IMR-90 (cell line): ENCODE data around the gene CACNA2D3. TPM values are rescaled to one million over a fixed set of nuclear protein-coding genes. Genes with fewer than 3 reads are reported as not detected.

Source experiments
- ATAC-seq: fragments of 200-7000 bp; cut with Tn5 transposase; 2 replicates; pipeline ENCODE4 v1.9.1; 2020; ENCODE audit warnings: low read depth, mild to moderate bottlenecking, moderate library complexity
- BruUV-seq: library from RNA; stranded (reverse); fragments of 400-500 nt; replicated peaks from 2 replicates; lab custom pipeline; 2021; lab: Mats Ljungman, UMichigan
- CTCF ChIA-PET: fragments of 300-600 bp; formaldehyde crosslinking; extraction: SDS; loops from one replicate; lab custom pipeline; 2021; ENCODE audit warnings: antibody characterized with exemption; lab: Yijun Ruan, JAX
- POLR2A ChIA-PET: fragments of 300-600 bp; sonication (Branson Sonifier 250); formaldehyde crosslinking; loops from one replicate; lab custom pipeline; 2022; ENCODE audit warnings: antibody characterized with exemption; ENCODE audit not compliant: unreplicated experiment; lab: Charles Lee
- DNase-seq: peaks from one replicate; pipeline ENCODE4 v3.0.0; 2013
- H2AFZ ChIP-seq: replicated peaks from 2 replicates; pipeline ENCODE3; 2013; ENCODE audit warnings: low read length, mild to moderate bottlenecking; ENCODE audit not compliant: poor library complexity
- H2AK5ac ChIP-seq: 2 replicates; pipeline ENCODE4 v1.6.1; 2013; ENCODE audit warnings: low read depth, low read length, inconsistent platforms
- H2AK9ac ChIP-seq: replicated peaks from 2 replicates; pipeline ENCODE3; 2013; ENCODE audit warnings: mild to moderate bottlenecking, low read depth, low read length, moderate library complexity; ENCODE audit not compliant: poor library complexity
- H2BK120ac ChIP-seq: 2 replicates; pipeline ENCODE4 v1.6.1; 2013; ENCODE audit warnings: low read depth, low read length, inconsistent platforms
- H2BK15ac ChIP-seq: 3 replicates; pipeline ENCODE4 v1.6.1; 2013; ENCODE audit warnings: low read depth, low read length, inconsistent platforms
- H2BK20ac ChIP-seq: 2 replicates; pipeline ENCODE4 v1.6.1; 2013; ENCODE audit warnings: low read depth, mild to moderate bottlenecking, inconsistent platforms, low read length, moderate library complexity
- H2BK5ac ChIP-seq: 2 replicates; pipeline ENCODE4 v1.6.1; 2013; ENCODE audit warnings: mild to moderate bottlenecking, low read depth, low read length, inconsistent platforms; ENCODE audit not compliant: poor library complexity, severe bottlenecking
- H3K14ac ChIP-seq: replicated peaks from 2 replicates; pipeline ENCODE4 v1.6.1; 2013; ENCODE audit warnings: low read depth, low read length, inconsistent platforms
- H3K18ac ChIP-seq: 2 replicates; pipeline ENCODE4 v1.6.1; 2013; ENCODE audit warnings: low read depth, low read length, control low read depth
- H3K23ac ChIP-seq: 2 replicates; pipeline ENCODE4 v1.6.1; 2013; ENCODE audit warnings: low read depth, low read length, inconsistent platforms
- H3K27ac ChIP-seq: 2 replicates; pipeline ENCODE4 v1.5.1; 2013; ENCODE audit warnings: mild to moderate bottlenecking, control low read depth, low read length; ENCODE audit not compliant: insufficient read depth
- H3K27me3 ChIP-seq: 2 replicates; pipeline ENCODE4 v1.6.1; 2013; ENCODE audit warnings: low read length; ENCODE audit not compliant: control insufficient read depth, insufficient read depth
- H3K36me3 ChIP-seq: 2 replicates; pipeline ENCODE4 v1.6.1; 2013; ENCODE audit warnings: low read length, mixed read lengths; ENCODE audit not compliant: control insufficient read depth, insufficient read depth
- H3K4ac ChIP-seq: 2 replicates; pipeline ENCODE4 v1.6.1; 2013; ENCODE audit warnings: low read depth, low read length, inconsistent platforms
- H3K4me1 ChIP-seq: 2 replicates; pipeline ENCODE4 v1.6.1; 2013; ENCODE audit warnings: low read length, mixed read lengths; ENCODE audit not compliant: control insufficient read depth, insufficient read depth
- H3K4me2 ChIP-seq: 2 replicates; pipeline ENCODE4 v1.6.1; 2013; ENCODE audit warnings: low read depth, mild to moderate bottlenecking, control low read depth, low read length, moderate library complexity
- H3K4me3 ChIP-seq: 2 replicates; pipeline ENCODE4 v1.5.1; 2013; ENCODE audit warnings: low read depth, mild to moderate bottlenecking, control low read depth, low read length, moderate library complexity; ENCODE audit not compliant: insufficient read depth
- H3K56ac ChIP-seq: 2 replicates; pipeline ENCODE4 v1.6.1; 2013; ENCODE audit warnings: low read length, inconsistent platforms; ENCODE audit not compliant: insufficient read depth; ENCODE audit errors: extremely low read depth
- H3K79me1 ChIP-seq, 2 experiments: 2 replicates each; pipeline ENCODE4 v1.6.1; 2013; ENCODE audit warnings: low read length in 2 of 2, inconsistent platforms in 1 of 2, low read depth in 1 of 2
- H3K9ac ChIP-seq: 2 replicates; pipeline ENCODE4 v1.6.1; 2013; ENCODE audit warnings: low read depth, low read length, control low read depth
- H3K9me1 ChIP-seq: 2 replicates; pipeline ENCODE4 v1.6.1; 2013; ENCODE audit warnings: low read length, inconsistent platforms; ENCODE audit not compliant: insufficient read depth
- H3K9me3 ChIP-seq: 2 replicates; pipeline ENCODE4 v1.6.1; 2013; ENCODE audit warnings: low read length; ENCODE audit not compliant: control insufficient read depth, insufficient read depth
- H4K20me1 ChIP-seq: 2 replicates; pipeline ENCODE4 v1.6.1; 2013; ENCODE audit warnings: low read length, inconsistent platforms; ENCODE audit not compliant: insufficient read depth
- H4K5ac ChIP-seq: 2 replicates; pipeline ENCODE4 v1.6.1; 2013; ENCODE audit warnings: mild to moderate bottlenecking, low read depth, low read length, control low read depth
- H4K8ac ChIP-seq, 2 experiments: 2 replicates each; pipeline ENCODE4 v1.6.1; 2013; ENCODE audit warnings: low read depth in 2 of 2, low read length in 2 of 2, control low read depth in 1 of 2, inconsistent platforms in 1 of 2
- H4K91ac ChIP-seq: 2 replicates; pipeline ENCODE4 v1.6.1; 2013; ENCODE audit warnings: low read depth, low read length, inconsistent platforms; ENCODE audit not compliant: insufficient read depth
- RFX5 ChIP-seq: IDR thresholded peaks from 2 replicates; pipeline ENCODE4 v1.8.0; 2012; ENCODE audit warnings: low read depth, mild to moderate bottlenecking, low read length, moderate library complexity
- WGBS, 2 experiments: methylation state at CpG; one replicate each; pipeline versions ENCODE4 v1.1.5 to v1.1.7; 2013; ENCODE audit warnings: missing lambda C conversion rate in 2 of 2; ENCODE audit not compliant: insufficient read length in 1 of 2; ENCODE audit errors: extremely low coverage in 2 of 2; 5-methylcytosine and 5-hydroxymethylcytosine counted together
- dilution Hi-C: fragments of 300-500 bp; cut with HindIII; formaldehyde crosslinking; loops from one replicate; pipeline ENCODE4 v1.14.3; 2018; ENCODE audit warnings: low sequenced_read_pairs; ENCODE audit not compliant: unreplicated experiment
- in situ Hi-C: fragments of 300-500 bp; cut with MboI; formaldehyde crosslinking; loops from 3 replicates; pipeline ENCODE4 v1.14.3; 2019; ENCODE audit warnings: low sequenced_read_pairs, inconsistent platforms, mixed read lengths
- intact Hi-C: fragments of 100-400 bp; cut with micrococcal nuclease; formaldehyde crosslinking; loops from 2 replicates; pipeline ENCODE4 v1.10.0; 2022
- polyA plus RNA-seq, 3 experiments: library from polyadenylated mRNA; depleted of rRNA; stranded (reverse); fragments of >200 nt; gene quantifications; 2 replicates each; pipeline ENCODE4 v1.2.3, GENCODE V29; 2012; ENCODE audit warnings: low replicate concordance in 1 of 3
- total RNA-seq: library from RNA; depleted of rRNA; stranded (reverse); fragments of >200 nt; gene quantifications from 2 replicates; pipeline ENCODE4 v1.2.3, GENCODE V29; 2012

CACNA2D3 gene
- total and polyA plus RNA-seq, 2 of the 4 experiments (the other 2 are of a cell fraction): 0.36 to 0.41 TPM

GRCh38 chr3:54528668-54529067 is 406.3 kb downstream of the CACNA2D3 start:
- Histone ChIP-seq H3K9me3 (peaks cover 8% of the 10 kb centered on the region; the same call in 1 of the 2 replicates), H3K9ac (no peak overlapping the region), H4K8ac (no peak overlapping the region), H3K27ac (no peak overlapping the region), H3K14ac (no peak overlapping the region), H3K4me2 (no peak overlapping the region), H3K27me3 (no peaks in the 10 kb centered on the region), H3K23ac (no peak overlapping the region), H3K36me3 (no peaks in the 10 kb centered on the region), H2AFZ (no peak overlapping the region), H2BK15ac (no peak overlapping the region), H3K18ac (no peak overlapping the region), H3K56ac (no peak overlapping the region), H2BK5ac (no peak overlapping the region), H3K4ac (no peak overlapping the region), H2BK20ac (no peak overlapping the region), H3K79me1 (no peaks in the 10 kb centered on the region), H3K4me1 (no peaks in the 10 kb centered on the region), H2BK120ac (no peak overlapping the region), H2AK9ac (no peak overlapping the region), H4K91ac (no peak overlapping the region), H3K4me3 (no peak overlapping the region), H2AK5ac (no peak overlapping the region), H4K5ac (no peak overlapping the region), H4K20me1 (no peaks in the 10 kb centered on the region), H3K9me1 (no peaks in the 10 kb centered on the region)
- in situ Hi-C loops (no loop called here), dilution Hi-C loops (no loop called here), intact Hi-C loops (no loop called here)
- ATAC-seq (no peak), DNase-seq (no peak)
- no peak for TF ChIP-seq RFX5
- POLR2A ChIA-PET: no interaction called here
- 0% methylated on average over 1 of the region's 3 CpGs; no CpG with 5 or more reads in 1 of the 2 experiments for WGBS, 2 experiments
- BruUV-seq: no TSS peak
- CTCF ChIA-PET: no interaction called here
